SH-SY5Y (cell line): Measurements from ENCODE around the gene LIMD2.

Experiments
- GATA2 ChIP-seq: IDR thresholded peaks from 2 replicates; pipeline ENCODE4 v1.6.1; 2011; ENCODE audit warnings: mild to moderate bottlenecking, low read depth, low read length
- GATA3 ChIP-seq: IDR thresholded peaks from 2 replicates; pipeline ENCODE4 v1.6.1; 2011; ENCODE audit warnings: low read depth, mild to moderate bottlenecking, low read length, moderate library complexity

LIMD2 gene

GRCh38 chr17:63699638-63700527 lies at the start of gene LIMD2:
TSS of gene LIMD2 (minus strand) at chr17:63700125. CDS start at chr17:63699298, 827 bp downstream.
- TF ChIP-seq GATA2, result no peak
- TF ChIP-seq GATA3, result no peak

- TF ChIP-seq GATA3 (no peak), GATA2 (peak; percentile 58)
Observed at GRCh38 chr17:63741408-63742173, 41.7 kb upstream of the LIMD2 start, which contains the start of gene STRADA. TSS of gene STRADA (minus strand) at chr17:63741799. CDS start at chr17:63728369, 13,430 bp downstream.

- TF ChIP-seq GATA3, result no peak
- TF ChIP-seq GATA2, result no peak
Observed at GRCh38 chr17:63741143-63741407, 41.1 kb upstream of the LIMD2 start.

- no peak for TF ChIP-seq GATA3
- TF ChIP-seq GATA2, result no peak
Observed at GRCh38 chr17:63740464-63741142, 40.7 kb upstream of the LIMD2 start.

GRCh38 chr17:63735691-63736090 lies 35.8 kb upstream of the LIMD2 start:
- TF ChIP-seq GATA3, result no peak
- TF ChIP-seq GATA2, result no peak

- TF ChIP-seq GATA3 (no peak), GATA2 (no peak)
Observed at GRCh38 chr17:63722403-63722802, 22.5 kb upstream of the LIMD2 start.

- no peak for TF ChIP-seq GATA3
- TF ChIP-seq GATA2, result no peak
Observed at GRCh38 chr17:63718988-63719387, 19.1 kb upstream of the LIMD2 start.

GRCh38 chr17:63716426-63716825 lies 16.5 kb upstream of the LIMD2 start:
- no peak for TF ChIP-seq GATA2
- no peak for TF ChIP-seq GATA3

GRCh38 chr17:63714550-63715277 lies 14.8 kb upstream of the LIMD2 start:
- TF ChIP-seq GATA3 (no peak), GATA2 (no peak)

- no peak for TF ChIP-seq GATA2
- TF ChIP-seq GATA3, result no peak
Observed at GRCh38 chr17:63709110-63709509, 9.2 kb upstream of the LIMD2 start.

- TF ChIP-seq GATA3, result no peak
- no peak for TF ChIP-seq GATA2
Observed at GRCh38 chr17:63707151-63707550, 7.2 kb upstream of the LIMD2 start.

GRCh38 chr17:63706336-63707082 lies 6.6 kb upstream of the LIMD2 start:
- TF ChIP-seq GATA3 (no peak), GATA2 (no peak)

GRCh38 chr17:63705657-63706056 lies 5.7 kb upstream of the LIMD2 start:
- TF ChIP-seq GATA2 (no peak), GATA3 (no peak)
